Keratinocyte (primary cell): ENCODE results near the gene DRICH1.
"Not testable (repeated sequence)": the region's sequence is repeated elsewhere in the genome, so short reads cannot be mapped to it uniquely, and the experiment has no call there.

ENCODE experiments used
- EZH2 ChIP-seq: IDR thresholded peaks from one replicate; pipeline ENCODE4 v1.6.1; 2012; ENCODE audit warnings: inconsistent platforms, mild to moderate bottlenecking, low read length, moderate library complexity
- TF ChIP-seq, protein P1 (sequence below), 3 experiments: IDR thresholded peaks in 1 of 3; conservative IDR thresholded peaks in 1 of 3; optimal IDR thresholded peaks in 1 of 3; 2 replicates in 2 of 3; 3 replicates in 1 of 3; pipeline versions ENCODE3 to v1.5.1; 2011; ENCODE audit warnings: low read length in 3 of 3, mild to moderate bottlenecking in 3 of 3, moderate library complexity in 2 of 3, control low read depth in 1 of 3, inconsistent platforms in 1 of 3; ENCODE audit not compliant: insufficient read depth in 2 of 3; ENCODE audit errors: extremely low read depth in 1 of 3

DNA sequence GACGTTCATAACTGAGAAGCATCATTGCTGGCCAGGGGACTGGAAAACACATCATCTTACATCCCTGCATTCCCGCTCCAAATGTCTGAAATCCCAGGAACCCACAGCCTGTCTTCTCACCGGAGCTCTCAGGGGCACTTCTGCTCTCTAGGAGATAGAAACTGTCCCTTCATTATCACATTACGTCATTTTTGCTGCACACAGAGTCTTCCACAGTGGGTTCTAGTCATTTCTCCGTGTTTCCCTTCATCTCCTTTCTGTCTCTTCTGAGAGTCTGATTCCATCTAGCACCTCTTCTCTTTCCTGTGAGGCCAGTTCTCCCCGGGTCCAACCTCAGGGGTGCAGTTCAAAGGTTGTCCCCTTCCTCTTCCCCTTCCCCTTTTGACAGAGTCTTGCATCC is 36.2 kb downstream of the DRICH1 start:
- TF ChIP-seq, protein P1, sequence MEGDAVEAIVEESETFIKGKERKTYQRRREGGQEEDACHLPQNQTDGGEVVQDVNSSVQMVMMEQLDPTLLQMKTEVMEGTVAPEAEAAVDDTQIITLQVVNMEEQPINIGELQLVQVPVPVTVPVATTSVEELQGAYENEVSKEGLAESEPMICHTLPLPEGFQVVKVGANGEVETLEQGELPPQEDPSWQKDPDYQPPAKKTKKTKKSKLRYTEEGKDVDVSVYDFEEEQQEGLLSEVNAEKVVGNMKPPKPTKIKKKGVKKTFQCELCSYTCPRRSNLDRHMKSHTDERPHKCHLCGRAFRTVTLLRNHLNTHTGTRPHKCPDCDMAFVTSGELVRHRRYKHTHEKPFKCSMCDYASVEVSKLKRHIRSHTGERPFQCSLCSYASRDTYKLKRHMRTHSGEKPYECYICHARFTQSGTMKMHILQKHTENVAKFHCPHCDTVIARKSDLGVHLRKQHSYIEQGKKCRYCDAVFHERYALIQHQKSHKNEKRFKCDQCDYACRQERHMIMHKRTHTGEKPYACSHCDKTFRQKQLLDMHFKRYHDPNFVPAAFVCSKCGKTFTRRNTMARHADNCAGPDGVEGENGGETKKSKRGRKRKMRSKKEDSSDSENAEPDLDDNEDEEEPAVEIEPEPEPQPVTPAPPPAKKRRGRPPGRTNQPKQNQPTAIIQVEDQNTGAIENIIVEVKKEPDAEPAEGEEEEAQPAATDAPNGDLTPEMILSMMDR (optimal IDR thresholded peaks at IDR 0.05 in 1 of 3, IDR thresholded peaks at IDR 0.05 in 1 of 3, conservative IDR thresholded peaks at IDR 0.05 in 1 of 3; ENCODE audit: extremely low read depth in 1 of 3, insufficient read depth in 2 of 3, low read length in 3 of 3), result not testable (repeated sequence)
- not testable (repeated sequence) for TF ChIP-seq EZH2
